ENCODE results near the gene CERK. TPM values are rescaled to one million over a fixed set of nuclear protein-coding genes. Genes with fewer than 3 reads are reported as not detected.

CERK gene
- total RNA-seq, 2 donors from 2014 or later, result 54.9 to 57.6 TPM

DNA sequence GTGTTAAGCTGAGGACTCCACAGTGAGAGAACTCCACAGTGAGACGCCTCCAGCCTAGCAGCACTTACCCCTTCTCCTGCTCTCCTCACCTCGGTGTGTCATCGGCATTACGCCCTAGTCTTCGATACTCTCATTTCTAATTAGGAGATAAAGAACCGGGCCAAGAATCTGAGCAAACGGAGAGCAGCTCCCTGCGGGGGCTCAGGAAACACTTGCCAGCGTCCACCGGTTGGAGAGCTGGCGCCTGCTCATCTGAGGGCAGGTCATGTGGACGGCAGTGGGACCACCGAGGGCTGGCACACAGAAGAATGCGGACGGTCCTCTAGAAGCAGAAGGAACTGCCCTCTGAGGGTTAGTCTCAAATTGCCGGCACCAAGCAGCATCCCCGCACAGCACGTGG is 13.0 kb downstream of the CERK start:
- Mint-ChIP-seq H3K4me1 (peaks cover 6% of the 10 kb centered on the region), H3K9me3 (no peaks in the 10 kb centered on the region), H3K27ac (no peak overlapping the region), H3K4me3 (no peak overlapping the region), H3K36me3 (ENCODE audit: low read depth) (peaks cover 32% of the 10 kb centered on the region), H3K27me3 (ENCODE audit: insufficient read depth) (no peaks in the 10 kb centered on the region)
- Histone ChIP-seq H3K9me3 (ENCODE audit: control insufficient read depth, low read length) (no peaks in the 10 kb centered on the region), H3K9ac (ENCODE audit: extremely low read depth, low read length, poor library complexity, severe bottlenecking) (no peak overlapping the region), H3K4me1 (ENCODE audit: control insufficient read depth, insufficient read depth, low read length) (no peaks in the 10 kb centered on the region), H3K36me3 (ENCODE audit: control insufficient read depth, insufficient read depth, low read length) (peaks cover 13% of the 10 kb centered on the region), H3K27me3 (ENCODE audit: control insufficient read depth, insufficient read depth, low read length, poor library complexity, severe bottlenecking) (no peaks in the 10 kb centered on the region), H3K4me3 (ENCODE audit: low read length) (no peak overlapping the region), H3K27ac (ENCODE audit: low read depth, low read length) (no peak overlapping the region)
- no peak for DNase-seq
- WGBS, 2 experiments (ENCODE audit: insufficient coverage in 1 of 2, insufficient read length in 1 of 2), result 90 to 97% methylated on average over 17 to 18 of the region's 18 CpGs
- TF ChIP-seq, protein P1, sequence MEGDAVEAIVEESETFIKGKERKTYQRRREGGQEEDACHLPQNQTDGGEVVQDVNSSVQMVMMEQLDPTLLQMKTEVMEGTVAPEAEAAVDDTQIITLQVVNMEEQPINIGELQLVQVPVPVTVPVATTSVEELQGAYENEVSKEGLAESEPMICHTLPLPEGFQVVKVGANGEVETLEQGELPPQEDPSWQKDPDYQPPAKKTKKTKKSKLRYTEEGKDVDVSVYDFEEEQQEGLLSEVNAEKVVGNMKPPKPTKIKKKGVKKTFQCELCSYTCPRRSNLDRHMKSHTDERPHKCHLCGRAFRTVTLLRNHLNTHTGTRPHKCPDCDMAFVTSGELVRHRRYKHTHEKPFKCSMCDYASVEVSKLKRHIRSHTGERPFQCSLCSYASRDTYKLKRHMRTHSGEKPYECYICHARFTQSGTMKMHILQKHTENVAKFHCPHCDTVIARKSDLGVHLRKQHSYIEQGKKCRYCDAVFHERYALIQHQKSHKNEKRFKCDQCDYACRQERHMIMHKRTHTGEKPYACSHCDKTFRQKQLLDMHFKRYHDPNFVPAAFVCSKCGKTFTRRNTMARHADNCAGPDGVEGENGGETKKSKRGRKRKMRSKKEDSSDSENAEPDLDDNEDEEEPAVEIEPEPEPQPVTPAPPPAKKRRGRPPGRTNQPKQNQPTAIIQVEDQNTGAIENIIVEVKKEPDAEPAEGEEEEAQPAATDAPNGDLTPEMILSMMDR (conservative IDR thresholded peaks at IDR 0.05), result no peak

GRCh38 chr22:46723882-46724281 is 14.2 kb downstream of the CERK start:
- peaks cover 41% of the 10 kb centered on the region for H3K36me3 Mint-ChIP-seq (ENCODE audit: low read depth)
- Histone ChIP-seq H3K27me3 (ENCODE audit: control insufficient read depth, insufficient read depth, low read length, poor library complexity, severe bottlenecking) (no peaks in the 10 kb centered on the region), H3K36me3 (ENCODE audit: control insufficient read depth, insufficient read depth, low read length) (peaks cover 19% of the 10 kb centered on the region), H3K27ac (ENCODE audit: low read depth, low read length) (no peak overlapping the region), H3K9ac (ENCODE audit: extremely low read depth, low read length, poor library complexity, severe bottlenecking) (no peak overlapping the region), H3K4me1 (ENCODE audit: control insufficient read depth, insufficient read depth, low read length) (no peaks in the 10 kb centered on the region), H3K9me3 (ENCODE audit: control insufficient read depth, low read length) (no peaks in the 10 kb centered on the region), H3K4me3 (ENCODE audit: low read length) (no peak overlapping the region)
- 93% methylated on average over 8 to 9 of the region's 9 CpGs for WGBS, 2 experiments (ENCODE audit: insufficient coverage in 1 of 2, insufficient read length in 1 of 2)
- no peaks in the 10 kb centered on the region for H3K9me3 Mint-ChIP-seq
- H3K27me3 Mint-ChIP-seq (ENCODE audit: insufficient read depth), result no peaks in the 10 kb centered on the region
- peaks cover 6% of the 10 kb centered on the region for H3K4me1 Mint-ChIP-seq
- no peak overlapping the region for H3K27ac Mint-ChIP-seq
- no peak for DNase-seq
- H3K4me3 Mint-ChIP-seq, result no peak overlapping the region
- TF ChIP-seq, protein P1 (conservative IDR thresholded peaks at IDR 0.05), result no peak

GRCh38 chr22:46721501-46722085 is 16.5 kb downstream of the CERK start:
- WGBS, 2 experiments (ENCODE audit: insufficient coverage in 1 of 2, insufficient read length in 1 of 2), result 92 to 94% methylated on average over 13 to 16 of the region's 16 CpGs
- Mint-ChIP-seq H3K27me3 (ENCODE audit: insufficient read depth) (no peaks in the 10 kb centered on the region), H3K4me1 (no peaks in the 10 kb centered on the region), H3K36me3 (ENCODE audit: low read depth) (peaks cover 59% of the 10 kb centered on the region), H3K4me3 (no peak overlapping the region), H3K9me3 (no peaks in the 10 kb centered on the region), H3K27ac (peak overlapping the region; percentile 48)
- TF ChIP-seq, protein P1 (conservative IDR thresholded peaks at IDR 0.05), result no peak
- no peak overlapping the region for H3K27ac ChIP-seq (ENCODE audit: low read depth, low read length)
- DNase-seq, result no peak
- no peaks in the 10 kb centered on the region for H3K4me1 ChIP-seq (ENCODE audit: control insufficient read depth, insufficient read depth, low read length)
- no peak overlapping the region for H3K9ac ChIP-seq (ENCODE audit: extremely low read depth, low read length, poor library complexity, severe bottlenecking)
- H3K36me3 ChIP-seq (ENCODE audit: control insufficient read depth, insufficient read depth, low read length), result peaks cover 40% of the 10 kb centered on the region
- no peaks in the 10 kb centered on the region for H3K9me3 ChIP-seq (ENCODE audit: control insufficient read depth, low read length)
- H3K4me3 ChIP-seq (ENCODE audit: low read length), result no peak overlapping the region
- no peaks in the 10 kb centered on the region for H3K27me3 ChIP-seq (ENCODE audit: control insufficient read depth, insufficient read depth, low read length, poor library complexity, severe bottlenecking)

All from endodermal cell (in vitro differentiated cells).